Globus pallidus (tissue), 1 donor: ENCODE results near the gene UNC13C.

Experiments used
- DNase-seq: peaks from one replicate; pipeline ENCODE4 v3.0.0-alpha.2; 2015; ENCODE audit warnings: low spot score

UNC13C gene

DNA sequence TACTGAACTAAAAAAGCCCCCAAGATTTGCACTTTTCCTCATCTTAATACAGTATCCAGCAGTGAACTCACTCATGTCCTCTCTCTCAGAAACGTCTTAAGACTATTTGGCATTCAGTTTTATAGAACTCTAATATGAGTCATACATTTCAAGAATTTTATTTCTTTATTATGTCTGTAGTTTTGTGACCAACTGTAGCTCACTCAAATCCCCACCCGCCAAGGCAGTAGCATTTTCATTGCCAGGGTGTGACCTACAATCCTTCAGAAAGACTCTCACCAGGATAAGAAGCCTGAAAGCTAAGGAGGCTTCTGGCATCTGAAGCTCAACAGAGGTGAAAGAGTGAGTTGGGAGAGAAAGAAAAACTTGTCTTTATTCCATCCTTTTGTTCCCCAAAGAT lies 681.4 kb downstream of the UNC13C start:
- no peak for DNase-seq

DNA sequence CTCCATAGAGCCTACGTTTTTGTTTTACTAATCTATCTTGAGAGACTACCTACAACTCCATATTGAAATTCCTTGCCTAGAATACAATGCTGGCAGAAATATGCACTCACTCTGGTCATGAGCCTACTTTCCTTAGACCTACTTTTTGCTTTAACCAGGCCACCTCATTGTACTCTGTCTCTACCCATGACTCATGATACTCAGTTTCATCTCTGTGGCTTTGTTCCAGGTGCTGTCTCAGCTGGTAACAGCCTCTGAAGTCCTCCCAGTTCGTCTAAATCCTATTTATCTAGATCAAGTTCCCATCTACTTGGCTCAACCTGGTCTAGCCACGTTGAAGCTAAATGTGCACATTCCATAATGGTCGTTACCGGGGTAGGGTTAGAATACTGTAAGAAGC lies 682.1 kb downstream of the UNC13C start:
- DNase-seq, result no peak

DNA sequence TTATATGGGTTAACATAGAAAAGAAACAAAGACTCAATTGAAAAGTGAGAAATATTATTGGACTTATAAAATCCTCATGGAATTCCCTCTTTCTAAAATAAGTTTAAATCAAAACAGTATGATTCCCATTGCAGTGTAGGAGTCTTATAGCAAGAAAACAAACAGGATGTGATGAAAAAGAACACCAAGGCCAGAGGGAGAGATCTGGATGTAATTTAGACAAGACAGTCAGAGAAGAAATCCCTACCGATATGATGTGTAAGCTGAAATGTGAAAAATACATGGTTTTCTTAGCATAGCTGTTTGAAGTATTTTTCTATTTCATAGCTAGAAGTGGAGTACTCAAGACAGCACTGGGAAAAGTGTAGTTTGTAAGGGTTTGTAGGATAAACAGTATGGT lies 697.0 kb downstream of the UNC13C start:
- DNase-seq, result no peak

DNA sequence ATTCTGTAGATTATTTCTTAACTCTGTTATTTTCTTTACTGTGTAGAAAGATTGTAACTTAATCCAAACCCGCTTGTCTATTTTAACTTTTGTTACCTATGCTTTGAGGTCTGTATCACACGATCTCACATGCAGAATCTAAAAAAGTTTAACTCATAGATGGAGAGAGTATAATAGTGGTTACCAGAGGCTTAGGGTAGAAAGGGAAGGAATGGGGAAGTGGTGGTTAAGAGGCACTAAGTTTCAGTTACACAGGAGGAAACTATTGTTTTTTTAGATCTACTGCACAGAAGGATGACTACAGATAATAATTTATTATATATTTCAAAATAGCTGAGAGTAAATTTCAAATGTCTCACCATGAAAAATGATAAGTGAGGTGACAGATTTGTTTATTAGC lies 703.3 kb downstream of the UNC13C start:
- no peak for DNase-seq
